GM20431 (cell line): ENCODE data around the gene PMPCA.

ENCODE experiments used
- in situ Hi-C: fragments of 300-500 bp; cut with MseI, MboI; formaldehyde crosslinking; loops from one replicate; pipeline ENCODE4 v1.15.0; 2020; ENCODE audit warnings: low sequenced_read_pairs; ENCODE audit not compliant: unreplicated experiment

Gene PMPCA

DNA sequence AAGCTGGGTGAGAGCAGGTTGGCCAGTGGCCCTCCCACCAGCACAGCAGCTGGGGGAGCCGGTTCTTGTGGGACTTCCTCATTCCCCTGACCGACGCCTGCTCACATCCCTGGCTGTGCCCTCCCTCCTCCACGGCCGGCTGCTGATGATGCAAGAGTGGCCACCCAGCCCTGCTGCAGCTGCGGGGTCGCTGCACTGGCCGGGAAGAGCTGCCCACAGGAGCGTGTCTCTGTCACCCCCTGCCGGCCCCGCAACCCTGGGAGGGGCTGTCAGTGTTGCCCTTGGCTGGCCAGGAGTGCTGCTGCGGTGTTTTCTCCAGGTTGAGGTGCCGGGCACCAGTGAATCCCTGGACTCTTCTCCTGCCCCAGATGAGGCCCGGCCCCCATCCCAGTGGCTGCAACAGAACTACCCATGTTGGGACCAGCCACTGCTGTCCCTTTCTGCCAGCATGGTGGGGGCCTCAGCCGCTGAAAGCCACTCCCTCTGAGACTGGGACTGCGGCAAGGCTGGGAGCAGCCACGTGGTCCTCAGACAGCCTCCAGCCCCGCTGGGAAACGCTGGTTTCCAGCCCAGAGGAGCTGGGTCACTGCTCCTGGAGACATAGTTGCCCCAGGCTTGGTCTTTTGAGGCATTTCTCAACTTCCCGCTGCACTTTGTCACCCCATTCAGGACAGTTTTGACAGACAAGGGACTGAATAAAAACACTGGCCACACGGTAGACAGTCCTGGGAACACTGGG is 37.7 kb upstream of the PMPCA start:
- in situ Hi-C loops = no loop called here

DNA sequence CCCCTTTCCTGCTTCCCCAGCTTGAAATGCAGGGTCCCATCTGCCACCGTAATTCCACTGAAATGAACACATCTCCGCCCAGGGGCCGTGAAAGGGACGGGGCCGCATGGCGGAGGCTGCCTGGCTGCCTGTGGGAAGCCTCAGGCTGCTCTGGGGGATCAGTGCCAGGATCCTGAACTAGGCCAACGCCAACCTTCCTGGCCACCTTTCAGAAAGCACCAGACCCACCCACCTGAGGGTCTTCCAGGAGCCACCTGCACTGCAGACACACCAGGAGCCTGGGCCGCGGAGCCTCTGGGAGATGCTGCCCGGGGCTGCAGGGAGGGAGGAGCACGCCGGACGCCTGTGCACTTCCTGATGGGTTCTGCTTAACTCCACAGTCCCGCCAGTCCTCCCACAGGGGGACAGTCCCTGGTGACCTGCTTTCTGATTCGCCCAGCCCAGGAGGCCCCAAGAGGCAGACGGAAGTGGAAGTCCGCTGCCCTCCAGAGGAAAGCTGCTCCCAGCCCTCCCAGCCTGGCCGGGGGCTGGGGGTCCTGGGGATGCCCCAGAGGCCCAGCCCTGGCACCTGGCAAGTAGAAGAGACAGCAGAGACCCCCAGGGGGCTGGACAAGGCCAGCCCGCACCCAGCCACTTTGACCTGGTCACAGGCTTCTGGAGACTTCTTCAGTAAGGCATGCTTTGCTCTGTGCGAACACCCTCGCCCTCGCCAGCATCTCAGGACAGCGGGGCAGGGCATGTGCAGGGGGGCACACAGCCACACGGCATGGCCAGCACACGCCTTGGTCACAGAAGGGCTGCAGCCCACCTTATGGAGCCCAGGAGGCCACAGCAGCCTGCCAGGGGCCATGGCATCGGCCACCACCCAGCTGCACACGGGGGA is 36.9 kb upstream of the PMPCA start, which contains the start of gene CARD9:
Gene CARD9 (minus strand): TSS at position 370 of the 883 bp plus-strand sequence. CDS start 1,591 bp downstream, outside the sequence.
- in situ Hi-C loops = no loop called here

GRCh38 chr9:136374183-136374575 is 36.3 kb upstream of the PMPCA start:
- in situ Hi-C loops = no loop called here

- in situ Hi-C loops = no loop called here
Measured at GRCh38 chr9:136375096-136375495, 35.4 kb upstream of the PMPCA start.

GRCh38 chr9:136376457-136376856 is 34.0 kb upstream of the PMPCA start:
- in situ Hi-C loops = no loop called here

DNA sequence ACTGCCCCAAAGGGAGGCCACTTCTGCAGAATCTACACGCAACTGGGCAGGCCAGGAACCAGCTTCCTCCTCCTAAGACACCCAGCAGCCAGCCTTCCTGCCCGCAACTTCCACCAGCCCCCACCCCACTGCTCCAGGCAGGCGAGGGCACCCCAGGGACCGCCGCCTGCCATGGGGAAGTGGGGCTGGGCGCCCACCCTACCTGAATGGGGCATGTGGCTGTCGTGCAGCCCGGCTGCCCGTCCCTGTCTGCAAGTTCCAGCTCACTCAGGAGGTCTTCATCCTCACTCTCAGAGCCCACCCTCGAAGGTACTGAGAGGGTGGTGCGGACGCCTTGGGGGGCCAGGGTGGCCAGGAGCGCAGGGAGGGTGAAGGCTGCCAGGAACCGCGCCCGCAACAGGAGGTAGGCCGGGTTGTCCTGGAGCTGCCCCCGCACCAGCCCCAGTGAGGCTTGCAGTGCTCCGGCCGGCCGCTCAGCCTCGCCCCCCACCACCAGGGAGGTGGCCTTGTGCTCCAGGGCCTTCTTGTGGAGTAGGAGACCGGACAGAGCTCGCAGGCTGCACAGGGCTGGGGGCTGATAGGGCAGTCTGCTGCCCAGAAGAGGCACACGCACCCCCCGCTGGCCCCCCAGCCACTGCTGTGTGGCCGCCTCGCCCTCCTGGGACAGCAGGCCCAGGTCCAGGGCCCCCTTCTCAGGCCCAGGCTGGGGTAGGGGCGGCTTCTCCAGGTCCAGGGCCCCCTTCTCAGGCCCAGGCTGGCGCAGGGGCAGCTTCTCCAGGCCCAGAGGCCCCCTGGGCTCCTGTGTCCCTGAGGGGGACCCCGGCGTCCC is 32.9 kb upstream of the PMPCA start:
- in situ Hi-C loops = no loop called here

DNA sequence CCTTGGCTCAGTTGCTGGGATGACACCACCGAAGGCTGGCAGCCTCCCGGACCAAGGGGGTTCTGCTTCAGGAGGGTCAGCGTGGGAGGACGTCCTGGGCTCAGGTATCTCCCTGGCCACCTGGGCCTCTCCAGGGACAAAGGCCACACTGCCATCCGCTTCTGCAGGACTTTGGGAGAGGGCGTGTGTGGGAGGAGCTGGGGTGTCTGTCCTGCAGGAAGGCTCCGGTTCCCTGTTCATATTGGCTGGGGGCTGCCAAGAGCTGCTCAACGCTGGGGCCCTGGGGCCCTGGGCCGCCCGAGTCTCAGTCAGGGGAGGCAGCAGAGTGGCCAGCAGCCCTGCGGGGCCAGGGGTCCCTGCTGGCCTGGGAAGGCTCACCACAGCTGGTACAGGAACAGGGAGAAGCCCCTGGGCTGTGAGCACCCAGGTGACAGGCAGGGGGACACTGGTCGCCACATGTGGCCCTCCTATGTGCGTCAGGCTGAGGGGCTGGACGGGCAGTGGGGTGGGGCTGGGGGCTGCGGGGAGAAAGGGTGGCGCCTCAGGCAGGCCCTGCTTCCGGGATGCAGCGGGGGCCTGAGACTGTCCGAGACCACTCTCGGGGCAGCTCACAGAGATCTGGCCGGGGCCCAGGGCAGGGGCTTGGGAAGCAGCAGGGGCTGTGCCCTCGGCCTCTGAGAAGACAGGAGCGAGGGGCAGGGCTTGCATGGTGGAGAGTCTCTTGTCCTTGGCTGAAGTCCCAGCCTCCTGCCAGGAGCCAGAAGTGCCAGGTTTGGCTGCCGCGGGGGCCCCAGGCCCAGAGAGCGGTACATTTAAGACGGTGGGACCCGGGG is 32.1 kb upstream of the PMPCA start:
- in situ Hi-C loops = no loop called here

GRCh38 chr9:136379003-136379287 is 31.5 kb upstream of the PMPCA start:
- in situ Hi-C loops = no loop called here

DNA sequence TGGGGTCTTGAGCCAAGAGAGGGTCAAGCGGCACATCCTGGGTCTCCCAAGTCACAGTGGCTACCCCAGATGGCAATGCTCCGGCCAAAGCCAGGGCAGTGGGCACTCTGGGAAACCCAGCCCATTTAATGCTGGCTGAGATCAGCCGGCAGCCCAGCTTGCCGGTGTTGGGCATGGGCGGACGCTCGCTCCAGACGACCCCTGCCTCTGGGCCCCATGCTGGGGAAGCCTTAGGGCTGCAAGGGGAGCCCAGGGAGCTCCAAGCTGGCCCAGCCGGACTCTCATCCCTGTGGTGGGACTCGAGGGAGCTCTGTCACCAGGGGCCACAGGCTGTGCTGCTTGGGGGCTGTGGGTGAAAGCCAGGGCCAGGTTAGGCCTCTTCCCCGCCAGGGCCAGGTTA is 31.1 kb upstream of the PMPCA start:
- in situ Hi-C loops = no loop called here

DNA sequence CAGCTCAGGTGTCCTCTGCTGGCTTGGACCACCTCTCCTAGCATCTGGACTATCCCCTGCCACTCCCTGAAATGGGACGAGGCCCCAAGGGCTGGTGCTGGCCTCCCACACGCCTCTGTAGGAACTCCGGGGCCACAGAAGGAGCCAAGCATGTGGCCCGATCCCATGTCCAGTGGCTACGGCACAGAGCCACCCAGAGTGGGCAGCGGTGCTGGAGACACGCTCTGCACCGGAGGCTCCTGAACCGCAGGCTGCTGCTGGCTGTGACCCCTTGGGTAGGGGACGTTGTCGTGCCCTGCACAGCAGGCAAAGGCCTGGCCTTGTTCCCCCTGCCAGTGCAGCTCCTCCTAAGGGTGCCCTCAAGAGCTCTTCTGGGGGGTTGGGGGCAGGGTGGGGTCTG is 30.6 kb upstream of the PMPCA start:
- in situ Hi-C loops = no loop called here

DNA sequence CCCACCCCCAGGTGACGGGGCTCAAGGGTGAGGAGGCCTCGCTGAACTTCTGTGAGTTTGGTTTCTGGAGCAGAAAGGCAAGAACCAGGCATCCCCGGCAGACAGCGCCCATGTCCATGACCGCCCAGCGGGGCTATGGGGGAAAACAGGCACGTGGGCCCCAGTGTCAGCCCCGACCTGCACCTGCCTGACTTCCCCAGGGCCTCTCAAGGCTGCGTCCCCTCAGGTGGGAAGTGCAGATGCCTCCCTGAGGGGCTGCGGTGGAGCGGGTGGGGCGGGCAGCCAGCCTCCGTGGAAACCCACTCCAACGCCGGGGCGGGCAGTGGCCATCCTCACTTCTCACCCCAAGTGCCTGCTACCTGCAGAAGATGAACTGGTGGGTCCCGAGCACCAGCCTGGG is 30.1 kb upstream of the PMPCA start:
- in situ Hi-C loops = no loop called here

- in situ Hi-C loops = no loop called here
Measured at GRCh38 chr9:136381311-136381710, 29.1 kb upstream of the PMPCA start.

DNA sequence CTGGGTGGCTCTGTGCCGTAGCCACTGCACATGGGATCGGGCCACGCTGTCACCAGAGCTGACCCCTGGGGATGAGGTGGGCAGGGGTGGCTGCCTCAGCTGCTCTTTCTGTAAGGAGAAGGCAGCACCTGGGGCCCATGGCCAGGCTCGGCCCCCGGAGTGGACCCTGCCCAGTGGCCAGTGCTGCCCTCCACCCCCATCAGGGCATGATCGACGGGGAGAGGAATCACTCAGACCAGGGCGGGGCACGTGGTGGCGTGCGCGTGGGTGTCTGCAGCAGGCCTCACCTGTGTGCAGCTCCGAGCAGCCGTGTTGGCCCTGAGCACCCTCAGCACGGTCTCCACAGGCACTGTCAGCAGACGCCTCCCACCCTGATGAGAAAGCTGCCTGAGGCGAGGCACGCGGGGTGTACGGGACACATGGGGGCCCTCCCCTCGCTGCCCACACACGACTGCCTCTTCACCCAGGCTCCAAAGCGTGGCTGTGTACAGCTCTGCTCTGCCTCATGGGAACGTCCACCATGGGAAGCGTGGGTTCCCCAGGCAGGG is 28.4 kb upstream of the PMPCA start:
- in situ Hi-C loops = no loop called here

GRCh38 chr9:136383436-136383835 is 27.0 kb upstream of the PMPCA start:
- in situ Hi-C loops = no loop called here

DNA sequence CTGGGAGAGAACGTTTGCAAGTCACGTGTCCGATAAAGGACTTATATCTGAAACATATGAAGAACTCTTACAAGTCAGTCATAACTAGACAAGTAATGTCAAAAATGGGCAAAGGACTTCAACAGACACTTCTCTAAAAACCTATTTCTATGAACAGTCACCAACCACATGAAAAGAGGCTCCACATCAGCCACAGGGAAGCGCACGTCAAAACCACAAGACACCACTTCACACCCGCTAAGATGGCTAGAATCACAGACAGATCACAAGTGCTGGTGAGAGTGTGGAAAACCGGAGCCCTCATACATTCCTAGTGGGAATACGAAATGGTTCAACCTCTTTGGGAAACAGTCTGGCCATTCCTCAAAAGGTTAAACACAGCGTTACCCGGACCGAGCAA is 25.4 kb upstream of the PMPCA start:
- in situ Hi-C loops = no loop called here

- in situ Hi-C loops = no loop called here
Measured at GRCh38 chr9:136386018-136386417, 24.4 kb upstream of the PMPCA start.

- in situ Hi-C loops = no loop called here
Measured at GRCh38 chr9:136387217-136387616, 23.2 kb upstream of the PMPCA start.

- in situ Hi-C loops = no loop called here
Measured at GRCh38 chr9:136389396-136389795, 21.1 kb upstream of the PMPCA start.

DNA sequence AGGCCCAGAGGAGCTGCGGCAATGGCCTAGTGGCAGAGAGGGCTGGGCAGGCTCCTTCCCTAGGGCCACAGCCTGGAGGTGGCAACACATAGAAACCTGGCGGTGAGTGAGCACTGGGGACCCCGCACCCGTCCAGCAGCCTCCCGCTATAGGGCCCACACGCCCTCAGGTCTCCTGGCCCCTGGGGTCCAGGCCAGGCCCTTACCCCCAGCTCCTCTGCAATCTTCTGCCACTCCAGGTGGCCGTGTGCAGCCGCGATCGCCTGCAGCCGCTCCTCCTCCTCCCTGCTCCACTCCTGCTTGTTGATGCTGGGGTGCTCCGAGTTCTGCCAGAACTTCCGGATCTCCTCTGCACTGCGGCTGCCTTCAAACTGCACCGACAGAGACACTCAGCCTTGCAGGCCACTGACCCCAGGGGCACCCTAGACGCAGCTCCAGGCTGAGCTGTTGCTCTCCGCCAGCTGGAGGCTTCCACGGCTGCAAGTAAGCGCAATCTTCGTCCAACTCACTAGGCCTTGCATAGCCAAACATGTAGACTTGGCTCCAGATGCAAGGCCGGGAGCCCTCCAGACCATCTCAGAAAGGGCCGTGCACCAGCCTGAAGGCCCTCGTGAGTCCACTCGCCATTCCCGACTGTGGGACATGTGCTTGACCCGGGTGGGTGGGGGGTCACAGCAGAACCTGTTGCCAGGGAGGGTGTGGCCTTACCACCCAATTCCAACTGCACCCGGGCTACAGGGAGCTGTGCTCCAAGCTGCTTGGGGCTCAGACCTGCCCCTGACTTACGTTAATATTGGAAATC is 18.5 kb upstream of the PMPCA start:
- in situ Hi-C loops = no loop called here
